CD4-positive, alpha-beta T cell treated with Interleukin-1 beta for 1 hour (primary cell): ENCODE measurements around the gene STIMATE.

Experiments used
- DNase-seq, 2 donors: peaks; one replicate each; pipeline ENCODE4 v3.0.0-alpha.2; 2020 to 2022

Gene STIMATE

GRCh38 chr3:52892625-52893311 lies 4.6 kb downstream of the STIMATE start:
- DNase-seq: peak in 1 of 2 donors; percentile 56

- no peak for DNase-seq
Observed at GRCh38 chr3:52892290-52892624, 5.1 kb downstream of the STIMATE start.

GRCh38 chr3:52891615-52892081 lies 5.7 kb downstream of the STIMATE start:
- DNase-seq: peak in 1 of 2 donors; percentile 39

GRCh38 chr3:52891164-52891563 lies 6.2 kb downstream of the STIMATE start:
- DNase-seq: no peak

- DNase-seq: no peak
Observed at GRCh38 chr3:52890735-52891134, 6.6 kb downstream of the STIMATE start.

- DNase-seq: no peak
Observed at GRCh38 chr3:52889901-52890300, 7.4 kb downstream of the STIMATE start.

GRCh38 chr3:52887166-52887565 lies 10.2 kb downstream of the STIMATE start:
- no peak for DNase-seq

GRCh38 chr3:52886049-52886730 lies 11.2 kb downstream of the STIMATE start:
- DNase-seq: no peak

- DNase-seq: no peak
Observed at GRCh38 chr3:52882377-52882776, 15.0 kb downstream of the STIMATE start.

GRCh38 chr3:52881871-52882270 lies 15.5 kb downstream of the STIMATE start:
- DNase-seq: no peak

- no peak for DNase-seq
Observed at GRCh38 chr3:52880474-52880873, 16.9 kb downstream of the STIMATE start.

- no peak for DNase-seq
Observed at GRCh38 chr3:52880047-52880446, 17.3 kb downstream of the STIMATE start.

- DNase-seq: no peak
Observed at GRCh38 chr3:52879581-52879980, 17.8 kb downstream of the STIMATE start.

- no peak for DNase-seq
Observed at GRCh38 chr3:52879090-52879489, 18.3 kb downstream of the STIMATE start.

- DNase-seq: no peak
Observed at GRCh38 chr3:52877085-52877484, 20.3 kb downstream of the STIMATE start.

- DNase-seq: no peak
Observed at GRCh38 chr3:52874864-52875587, 22.3 kb downstream of the STIMATE start.

- no peak for DNase-seq
Observed at GRCh38 chr3:52874160-52874701, 23.1 kb downstream of the STIMATE start.

- no peak for DNase-seq
Observed at GRCh38 chr3:52873433-52874159, 23.8 kb downstream of the STIMATE start.

- no peak for DNase-seq
Observed at GRCh38 chr3:52872245-52872644, 25.1 kb downstream of the STIMATE start.

- DNase-seq: no peak
Observed at GRCh38 chr3:52871761-52872160, 25.6 kb downstream of the STIMATE start.

- no peak for DNase-seq
Observed at GRCh38 chr3:52870471-52870870, 26.9 kb downstream of the STIMATE start.

GRCh38 chr3:52866427-52866826 lies 30.9 kb downstream of the STIMATE start:
- no peak for DNase-seq

- DNase-seq: no peak
Observed at GRCh38 chr3:52865994-52866393, 31.4 kb downstream of the STIMATE start.
